ENCODE data around the gene MFSD2A. TPM values are rescaled to one million over a fixed set of nuclear protein-coding genes. Genes with fewer than 3 reads are reported as not detected.
"Not testable (repeated sequence)": the region's sequence is repeated elsewhere in the genome, so short reads cannot be mapped to it uniquely, and the experiment has no call there.

Gene MFSD2A
- total RNA-seq, 1 experiment from 2014 or later, result 12.7 TPM

DNA sequence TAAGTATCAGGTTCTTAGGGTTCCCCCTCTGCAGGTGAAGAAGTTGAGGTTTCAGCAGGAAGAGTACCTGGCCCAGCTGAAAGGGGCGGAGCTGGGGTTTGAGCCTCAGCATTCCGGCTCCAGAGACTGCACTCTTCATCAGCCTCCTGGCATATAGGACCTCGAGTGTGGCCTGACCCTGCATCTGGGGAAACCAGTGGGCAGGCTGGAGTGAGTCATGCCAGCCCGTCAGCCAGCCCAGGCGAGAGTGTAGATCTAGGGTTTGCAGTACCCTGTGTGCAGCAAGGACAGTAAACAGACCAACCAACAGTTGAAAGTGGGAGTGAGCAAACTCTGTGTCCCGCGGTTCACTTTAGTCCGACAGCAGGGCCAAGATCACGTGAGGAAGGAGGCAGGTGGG, 14.1 kb downstream of the MFSD2A start:
- no peak for DNase-seq (ENCODE audit: low read depth)

DNA sequence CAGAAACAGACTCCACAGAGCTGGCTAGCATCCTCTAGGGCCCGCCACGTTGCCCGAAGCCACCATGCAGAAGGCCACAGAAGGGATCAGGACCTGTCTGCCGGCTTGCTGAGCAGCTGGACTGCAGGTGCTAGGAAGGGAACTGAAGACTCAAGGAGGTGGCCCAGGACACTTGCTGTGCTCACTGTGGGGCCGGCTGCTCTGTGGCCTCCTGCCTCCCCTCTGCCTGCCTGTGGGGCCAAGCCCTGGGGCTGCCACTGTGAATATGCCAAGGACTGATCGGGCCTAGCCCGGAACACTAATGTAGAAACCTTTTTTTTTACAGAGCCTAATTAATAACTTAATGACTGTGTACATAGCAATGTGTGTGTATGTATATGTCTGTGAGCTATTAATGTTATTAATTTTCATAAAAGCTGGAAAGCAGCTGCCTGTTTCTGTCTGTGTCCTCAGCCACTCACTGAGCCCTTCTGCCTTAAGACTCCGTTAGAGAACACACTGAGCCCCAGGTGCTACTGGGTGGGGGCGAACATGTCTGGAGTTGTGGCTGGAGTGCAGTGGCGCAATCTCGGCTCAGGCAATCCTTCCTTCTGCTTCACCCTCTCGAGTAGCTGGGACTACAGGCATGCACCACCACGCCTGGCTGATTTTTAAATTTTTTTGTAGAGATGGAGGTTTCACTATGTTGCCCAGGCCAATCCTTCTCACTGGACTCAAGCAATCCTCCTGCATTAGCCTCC, 14.8 kb downstream of the MFSD2A start:
- DNase-seq (ENCODE audit: low read depth), result no peak

DNA sequence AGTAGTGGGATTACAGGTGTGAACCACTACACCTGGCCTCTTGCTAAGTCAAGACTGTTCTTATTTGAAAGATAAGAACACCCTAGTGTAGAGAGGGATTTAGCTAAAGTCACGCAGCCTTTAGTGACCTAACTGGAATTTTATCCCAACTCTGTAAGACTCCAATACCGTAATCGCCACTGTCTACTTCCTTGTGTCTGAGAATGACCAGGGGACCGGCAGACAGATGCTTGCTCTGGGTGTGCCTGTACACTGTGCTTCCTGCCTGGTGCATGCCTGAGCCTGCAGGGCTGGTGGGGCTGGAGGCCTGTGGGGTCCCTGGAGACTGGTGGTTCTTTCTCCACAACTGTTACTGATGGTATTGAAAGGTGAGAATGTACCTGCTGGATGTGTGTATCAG, 15.3 kb downstream of the MFSD2A start:
- DNase-seq (ENCODE audit: low read depth), result no peak

DNA sequence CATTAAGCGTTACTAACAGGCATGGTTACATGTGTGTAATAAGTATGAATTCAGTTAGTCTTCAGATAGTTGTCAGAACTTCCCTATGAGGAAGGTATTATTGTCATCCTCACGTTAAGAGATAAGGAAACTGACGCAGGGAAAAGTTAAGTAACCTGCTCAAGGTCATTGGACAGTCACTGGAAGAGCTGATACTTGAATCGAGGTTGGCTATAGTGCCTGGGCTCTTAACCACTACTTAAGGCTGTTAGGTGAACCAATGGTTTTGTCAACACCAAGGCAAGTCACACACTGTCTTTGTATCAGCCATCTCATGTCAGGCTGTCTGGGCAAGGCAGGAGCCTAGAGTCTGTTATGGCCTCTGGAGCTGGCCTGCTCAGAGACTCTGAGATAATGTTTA, 16.2 kb downstream of the MFSD2A start:
- DNase-seq (ENCODE audit: low read depth), result no peak

DNA sequence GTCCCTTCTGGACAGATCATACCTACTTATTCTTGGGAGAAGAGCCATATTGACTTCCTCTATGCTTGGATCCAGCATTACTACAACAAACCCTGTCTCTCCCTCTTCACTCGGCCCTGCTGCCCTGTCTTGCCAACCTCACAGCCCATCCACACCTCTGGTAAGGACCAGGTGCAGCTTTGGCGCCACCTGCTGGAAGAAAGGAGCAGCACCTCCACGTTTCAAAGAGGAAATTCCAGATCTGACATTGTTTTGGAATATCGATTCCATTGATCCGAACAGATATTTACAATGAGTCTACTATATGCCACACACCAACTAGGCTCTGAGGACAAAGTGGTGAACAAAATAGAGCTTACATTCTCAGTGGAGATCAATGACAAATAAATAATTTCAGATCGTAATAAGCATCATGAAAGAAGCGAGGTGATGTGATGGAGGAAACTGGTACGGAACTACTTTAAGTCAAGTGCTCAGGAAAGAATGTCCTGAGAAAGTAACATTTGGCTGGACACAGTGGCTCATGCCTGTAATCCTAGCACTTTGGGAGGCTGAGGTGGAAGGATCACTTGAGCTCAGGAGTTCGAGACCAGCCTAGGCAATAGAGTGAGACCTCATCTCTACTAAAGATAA, 18.7 kb downstream of the MFSD2A start:
- DNase-seq (ENCODE audit: low read depth), result peak; percentile 75

DNA sequence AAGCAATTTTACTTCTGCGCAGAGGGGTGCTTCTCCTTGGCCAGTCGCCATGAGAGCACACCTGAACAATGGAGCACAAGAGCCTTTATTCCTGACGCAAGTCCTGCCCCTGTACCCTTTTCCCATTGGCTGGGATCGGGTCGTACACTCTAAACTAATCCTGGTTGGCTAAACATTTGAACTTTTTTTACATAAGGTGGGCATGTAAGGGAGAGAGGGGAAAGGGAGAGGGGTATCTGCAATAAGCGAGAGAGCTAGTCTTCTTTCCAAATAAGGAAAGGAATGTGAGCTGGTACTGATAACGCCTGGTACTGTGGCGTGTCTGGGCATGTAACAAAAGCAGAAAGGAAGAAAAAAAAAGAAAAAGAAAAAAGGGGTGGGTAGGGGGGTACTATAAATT, 21.8 kb downstream of the MFSD2A start:
- DNase-seq (ENCODE audit: low read depth), result no peak

DNA sequence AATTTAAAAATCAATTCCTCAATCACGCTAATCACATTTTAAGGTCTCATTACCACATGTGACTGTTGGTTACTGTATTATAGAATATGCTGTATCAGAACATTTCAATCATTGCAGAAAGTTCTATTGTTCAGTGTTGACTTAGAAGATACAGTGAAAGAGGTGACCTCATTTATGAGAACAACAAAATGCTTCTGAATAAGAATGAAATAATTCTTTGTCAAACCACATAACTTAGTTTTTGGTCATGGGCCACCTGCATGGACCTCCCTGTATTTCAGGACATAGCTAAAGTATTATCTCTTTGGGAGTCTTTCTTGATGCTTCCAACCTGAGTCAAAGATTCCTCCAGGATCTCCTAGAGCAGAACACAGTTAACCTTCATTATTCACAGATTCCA, 22.3 kb downstream of the MFSD2A start:
- no peak for DNase-seq (ENCODE audit: low read depth)

DNA sequence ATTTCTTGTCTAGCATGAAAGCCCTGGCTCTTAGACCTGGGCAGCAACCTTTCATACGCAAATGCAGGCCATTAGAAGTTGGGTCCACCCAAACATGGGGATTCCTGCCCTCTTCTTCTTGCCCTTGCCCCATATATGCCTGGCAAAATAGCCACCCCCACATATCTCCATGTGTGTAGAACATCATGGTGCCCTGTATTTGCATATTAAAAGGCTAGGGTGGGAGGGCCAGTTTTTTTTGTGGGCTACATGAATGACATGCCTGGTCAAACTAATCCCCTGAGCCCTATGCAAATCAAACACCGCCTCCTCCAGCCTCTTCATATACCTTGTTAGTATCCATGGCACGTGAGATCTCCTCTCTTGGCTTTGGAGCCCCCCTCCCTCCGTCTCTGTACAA, 24.7 kb downstream of the MFSD2A start:
- no peak for DNase-seq (ENCODE audit: low read depth)

DNA sequence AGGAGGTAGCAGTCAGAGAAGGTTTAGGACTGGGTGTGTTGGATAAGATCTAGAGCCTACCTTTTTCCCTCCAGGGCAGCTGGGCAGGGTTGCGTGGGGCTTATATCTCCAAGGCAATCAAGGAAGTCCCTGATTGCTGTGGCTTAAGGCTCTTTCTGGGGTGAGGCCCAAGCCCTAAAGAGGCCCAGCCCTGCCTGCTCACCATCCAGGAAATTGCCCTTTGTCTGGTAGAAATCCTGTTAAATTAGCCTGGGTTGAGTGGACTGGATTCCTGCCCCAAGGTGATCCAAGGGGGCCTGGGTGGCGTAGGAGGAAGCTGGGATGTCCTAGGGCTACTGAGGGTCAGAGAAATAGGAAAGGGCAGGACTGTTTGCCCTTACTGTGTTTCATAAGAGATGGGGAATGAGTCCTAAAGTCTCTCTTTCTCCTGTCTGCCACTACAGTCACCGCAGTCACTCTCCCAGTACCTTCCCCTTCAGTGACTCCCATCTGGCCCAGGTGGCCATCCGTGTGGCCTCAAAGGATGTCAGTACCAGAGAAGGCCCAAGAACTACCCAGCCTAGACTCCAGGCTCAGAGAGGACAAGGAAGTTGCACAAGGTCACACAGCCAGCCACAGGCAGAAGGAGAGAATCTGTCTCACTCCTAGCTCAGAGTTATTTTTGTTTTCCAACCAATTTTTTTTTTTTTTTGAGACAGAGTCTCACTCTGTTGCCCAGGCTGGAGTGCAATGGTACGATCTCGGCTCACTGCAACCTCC, 25.8 kb downstream of the MFSD2A start:
- DNase-seq (ENCODE audit: low read depth), result peak; percentile 18

DNA sequence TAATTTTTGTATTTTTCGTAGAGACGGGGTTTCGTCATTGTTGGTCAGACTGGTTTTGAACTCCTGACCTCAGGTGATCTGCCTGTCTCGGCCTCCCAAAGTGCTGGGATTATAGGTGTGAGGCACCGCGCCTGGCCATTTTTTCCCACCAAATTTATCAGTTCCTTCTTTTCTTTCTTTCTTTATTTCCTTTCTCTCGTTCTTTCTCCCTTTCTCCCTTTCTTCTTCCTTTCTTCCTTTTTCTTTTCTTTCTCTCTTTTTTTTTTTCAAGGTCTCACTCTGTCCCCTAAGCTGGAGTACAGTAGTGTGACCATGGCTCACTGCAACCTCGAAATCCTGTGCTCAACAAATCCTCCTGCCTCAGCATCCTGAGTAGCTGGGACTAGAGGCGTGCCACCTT, 26.4 kb downstream of the MFSD2A start:
- DNase-seq (ENCODE audit: low read depth), result no peak

DNA sequence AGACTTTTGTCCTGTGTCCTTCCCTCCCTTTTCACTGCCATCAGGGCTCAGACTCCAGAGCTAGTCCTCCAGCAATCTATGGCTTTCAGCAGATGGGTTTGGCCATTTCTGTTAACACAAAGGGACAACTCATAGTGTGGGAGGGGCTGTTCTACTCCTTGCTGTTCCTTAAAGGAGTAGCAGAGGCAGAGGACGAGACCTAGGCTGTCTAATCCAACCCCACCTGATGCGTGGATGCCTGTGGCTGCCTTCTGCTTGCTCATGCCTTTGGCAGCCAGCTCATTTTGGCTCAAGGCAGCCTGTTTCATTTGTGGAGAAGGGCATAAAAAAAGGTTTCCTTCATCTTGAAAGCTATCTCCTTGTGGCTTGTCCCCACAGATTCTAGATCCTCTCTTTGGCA, 27.0 kb downstream of the MFSD2A start:
- DNase-seq (ENCODE audit: low read depth), result peak; percentile 90

DNA sequence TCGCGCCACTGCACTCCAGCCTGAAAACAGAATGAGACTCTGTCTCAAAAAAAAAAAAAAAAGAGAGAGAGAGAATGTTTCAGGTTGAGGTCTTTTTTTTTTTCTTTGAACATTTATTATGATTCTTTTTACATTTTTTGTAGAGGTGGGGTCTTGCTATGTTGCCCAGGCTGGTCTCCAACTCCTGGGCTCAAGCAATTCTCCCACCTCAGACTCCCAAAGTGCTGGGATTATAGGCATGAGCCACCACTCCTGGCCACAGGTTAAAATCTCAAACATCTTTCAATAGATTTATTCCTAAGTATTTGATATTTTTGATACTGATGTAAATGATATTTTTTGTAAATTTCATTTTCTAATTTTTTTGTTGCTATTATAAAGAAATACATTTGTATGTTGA, 29.5 kb downstream of the MFSD2A start:
- DNase-seq (ENCODE audit: low read depth), result not testable (repeated sequence)

DNA sequence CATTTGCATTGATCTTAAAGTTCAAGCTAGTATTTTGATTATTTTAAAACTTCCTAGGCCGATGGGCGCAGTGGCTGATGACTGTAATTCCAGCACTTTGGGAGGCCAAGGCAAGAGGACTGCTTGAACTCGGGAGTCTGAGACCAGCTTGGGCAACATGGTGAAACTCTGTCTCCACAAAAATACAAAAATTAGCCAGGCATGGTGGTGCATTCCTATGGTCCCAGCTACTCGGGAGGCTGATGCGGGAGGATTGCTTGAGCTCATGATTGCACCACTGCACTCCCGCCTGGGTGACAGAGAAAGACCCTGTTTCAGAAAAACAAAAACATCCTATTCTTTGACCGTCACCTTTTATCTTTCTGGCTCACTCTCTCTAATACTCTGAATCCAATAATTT, 30.0 kb downstream of the MFSD2A start:
- no peak for DNase-seq (ENCODE audit: low read depth)

DNA sequence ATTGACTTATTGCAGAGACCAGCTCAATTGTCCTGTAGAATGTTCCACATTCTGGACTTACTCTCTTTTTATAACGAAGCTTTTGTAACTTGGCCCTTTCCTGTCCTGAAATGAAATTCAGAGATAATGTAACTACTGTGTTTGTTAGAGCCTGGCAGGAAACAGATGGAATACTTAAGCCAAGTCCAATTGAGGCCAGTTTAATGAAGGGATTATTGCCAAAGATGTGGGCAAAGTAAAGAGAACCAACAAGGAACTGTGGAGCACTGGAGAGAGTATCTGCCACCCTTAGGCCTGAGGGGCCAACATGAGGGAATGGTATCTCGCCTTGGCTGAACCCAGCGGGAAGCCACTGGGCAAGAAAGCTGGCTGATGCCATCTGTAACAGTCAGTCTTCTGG, 32.9 kb downstream of the MFSD2A start:
- no peak for DNase-seq (ENCODE audit: low read depth)

DNA sequence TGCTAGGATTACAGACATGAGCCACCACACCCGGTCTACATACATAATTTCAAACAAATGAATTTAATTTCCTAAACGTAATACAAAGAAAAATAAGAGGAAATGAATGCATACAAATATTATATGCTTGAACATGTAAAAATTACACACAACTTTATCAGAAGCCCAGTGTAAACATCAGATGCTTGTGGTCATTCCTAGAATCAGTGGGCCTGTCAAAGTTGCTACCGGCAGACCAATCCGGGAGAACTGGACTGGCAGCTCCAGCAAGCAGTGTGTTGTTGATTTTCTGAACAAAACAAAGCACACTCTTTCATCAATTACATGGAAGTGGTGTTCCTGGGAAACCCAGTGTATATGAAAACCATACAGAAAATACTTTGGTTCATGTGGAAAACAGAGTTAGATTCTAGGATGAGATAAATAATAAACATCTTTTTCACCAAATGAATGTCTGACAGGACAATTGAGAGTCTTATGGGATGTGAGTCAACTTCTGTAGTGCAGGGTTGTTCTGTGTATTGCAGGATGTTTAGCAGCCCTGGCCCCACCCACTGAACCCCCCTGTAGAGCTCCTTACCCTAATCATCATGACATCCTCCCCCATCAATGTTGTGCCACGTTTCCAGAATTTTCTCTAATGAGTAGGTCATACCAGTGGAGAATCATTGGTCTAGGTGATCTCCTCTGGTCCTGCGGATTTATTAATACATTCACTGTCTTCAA, 33.8 kb downstream of the MFSD2A start:
- no peak for DNase-seq (ENCODE audit: low read depth)

DNA sequence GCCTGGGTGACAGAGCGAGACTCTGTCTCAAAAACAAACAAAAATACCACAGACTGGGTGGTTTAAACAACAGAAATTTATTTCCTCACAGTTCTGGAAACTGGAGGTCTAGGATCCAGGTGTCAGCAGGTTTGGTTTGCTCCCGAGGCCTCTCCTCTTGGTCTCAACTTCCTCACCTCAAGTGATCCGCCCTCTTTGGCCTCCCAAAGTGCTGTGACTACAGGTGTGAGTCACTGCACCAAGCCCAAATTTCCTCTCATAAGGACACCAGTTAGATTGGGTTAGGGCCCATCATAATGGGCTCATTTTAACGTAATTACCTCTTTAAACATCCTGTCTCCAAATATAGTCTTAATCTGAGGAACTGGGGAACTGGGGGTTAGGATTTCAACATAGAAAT, 35.5 kb downstream of the MFSD2A start:
- DNase-seq (ENCODE audit: low read depth), result peak; percentile 48

DNA sequence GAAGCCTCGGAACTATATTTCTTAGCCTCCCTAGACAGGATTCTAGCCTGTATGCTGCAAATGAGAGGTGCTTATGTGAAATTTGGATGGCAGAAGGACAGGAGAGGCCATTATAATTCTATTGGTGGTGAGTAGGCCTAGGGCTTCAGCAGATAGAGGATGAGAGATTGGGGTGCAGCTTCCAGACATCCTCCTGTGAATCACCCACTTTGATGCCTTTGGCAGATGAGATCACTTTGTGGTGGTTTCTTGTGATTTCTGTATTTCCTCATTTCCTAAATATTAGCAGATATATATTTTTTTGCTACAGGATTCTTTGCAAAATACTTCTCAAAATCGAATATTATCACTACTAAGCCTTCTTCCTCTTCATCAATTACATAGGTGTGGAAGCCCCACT, 37.3 kb downstream of the MFSD2A start:
- no peak for DNase-seq (ENCODE audit: low read depth)

DNA sequence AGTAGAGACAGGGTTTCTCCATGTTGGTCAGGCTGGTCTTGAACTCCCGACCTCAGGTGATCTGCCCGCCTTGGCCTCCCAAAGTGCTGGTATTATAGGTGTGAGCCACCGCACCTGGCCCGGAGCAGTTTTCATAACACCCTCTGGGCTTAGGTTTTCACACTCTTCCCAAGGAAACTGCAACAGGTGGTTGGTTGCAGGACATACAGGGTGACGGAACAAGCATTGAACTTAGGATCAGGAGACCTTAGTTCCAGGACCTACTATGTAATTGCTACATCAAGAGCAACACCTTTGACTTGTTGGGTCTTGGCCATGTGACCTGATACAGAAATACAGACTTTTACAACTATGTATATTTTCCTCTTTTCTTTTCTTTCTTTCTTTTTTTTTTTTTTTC, 37.9 kb downstream of the MFSD2A start:
- no peak for DNase-seq (ENCODE audit: low read depth)

DNA sequence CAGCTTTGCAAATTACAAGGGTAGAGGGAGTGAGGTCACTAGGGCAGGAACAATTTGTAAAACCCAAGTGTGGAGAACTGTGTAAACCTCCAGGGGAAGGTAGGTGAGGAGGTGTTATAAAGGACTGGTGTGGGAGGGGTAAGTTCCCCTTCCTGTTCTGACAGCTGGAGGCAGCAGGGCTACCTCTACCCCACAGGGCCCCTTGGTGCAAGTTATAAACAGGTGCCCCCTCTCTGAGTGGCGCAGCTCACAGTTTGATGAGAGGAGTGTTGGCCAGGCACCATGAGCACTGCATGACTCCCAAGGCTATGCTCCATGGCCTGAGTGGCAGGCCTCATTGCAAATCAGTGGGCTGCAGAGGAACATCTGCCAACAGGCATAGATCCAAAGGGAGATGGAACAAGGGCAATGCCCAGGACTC, 41.0 kb downstream of the MFSD2A start:
- DNase-seq (ENCODE audit: low read depth), result no peak

DNA sequence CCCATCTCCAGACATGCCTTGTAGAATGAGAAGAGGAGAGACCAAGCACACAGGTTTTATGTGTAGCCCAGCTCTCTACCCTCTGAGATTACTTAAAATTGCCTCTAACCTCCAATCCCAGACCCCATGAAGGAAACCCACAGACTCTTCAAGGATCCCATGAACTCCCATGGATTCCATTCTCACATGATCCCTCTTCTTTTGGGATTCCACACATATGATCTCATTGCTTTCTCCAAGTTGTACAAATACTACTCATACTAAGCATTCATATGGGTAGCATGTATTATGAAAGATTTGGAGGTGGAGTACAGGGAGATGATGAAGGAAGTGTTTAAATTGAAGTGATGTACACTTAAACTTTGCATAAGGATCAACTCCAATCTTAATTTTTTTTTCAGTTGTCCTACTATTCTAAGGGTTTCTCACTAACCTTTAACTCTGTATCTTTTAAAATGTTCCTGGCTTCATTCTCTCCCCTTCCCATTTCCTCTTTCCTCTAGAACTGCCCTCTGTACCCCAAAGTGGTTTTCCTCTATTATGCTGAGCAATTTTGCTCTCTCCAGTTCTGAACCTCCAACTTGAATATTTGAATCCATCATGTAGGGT, 41.6 kb downstream of the MFSD2A start:
- no peak for DNase-seq (ENCODE audit: low read depth)

DNA sequence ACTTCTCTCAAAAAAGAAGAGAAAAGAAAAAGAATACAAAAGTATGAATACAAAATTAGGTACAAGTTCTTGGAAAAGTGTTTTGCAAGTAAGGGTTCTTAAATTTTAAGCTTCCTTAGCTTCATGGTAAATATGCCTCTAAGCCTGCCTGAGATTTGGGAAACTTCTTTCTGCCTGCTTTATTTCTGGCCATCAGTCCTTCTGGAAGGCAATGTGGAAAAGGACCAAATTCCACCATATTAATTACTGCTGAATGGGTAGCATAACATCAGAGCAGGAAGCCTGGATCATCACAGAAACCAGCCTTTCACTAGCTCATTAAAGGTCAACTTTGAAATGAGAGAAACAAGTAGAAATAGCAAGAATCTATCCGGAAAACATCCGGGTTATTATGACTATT, 46.5 kb downstream of the MFSD2A start:
- DNase-seq (ENCODE audit: low read depth), result no peak

Data from Daoy (cell line).